Gastroesophageal sphincter (tissue), 3 donors: Measurements from ENCODE around the gene USP37.

Source experiments
- EP300 ChIP-seq: sonication (generic); formaldehyde crosslinking; IDR thresholded peaks from one replicate; pipeline ENCODE4 v1.6.1; 2017; ENCODE audit warnings: antibody characterized with exemption, mild to moderate bottlenecking
- POLR2A ChIP-seq, 2 donors: fragments of 450-650 bp; IDR thresholded peaks; one replicate each; pipeline ENCODE4 v1.6.1; 2017; ENCODE audit warnings: antibody characterized with exemption in 2 of 2, mild to moderate bottlenecking in 2 of 2, moderate library complexity in 1 of 2
- TF ChIP-seq, protein P1 (sequence below), 4 experiments: fragments of 200-600 bp in 2 of 4; fragments of 450-650 bp in 2 of 4; sonication (generic) in 1 of 4; IDR thresholded peaks; one replicate each; pipeline ENCODE4 v1.5.1; 2017 to 2019; ENCODE audit warnings: antibody characterized with exemption in 4 of 4, mild to moderate bottlenecking in 2 of 4, moderate library complexity in 2 of 4

DNA sequence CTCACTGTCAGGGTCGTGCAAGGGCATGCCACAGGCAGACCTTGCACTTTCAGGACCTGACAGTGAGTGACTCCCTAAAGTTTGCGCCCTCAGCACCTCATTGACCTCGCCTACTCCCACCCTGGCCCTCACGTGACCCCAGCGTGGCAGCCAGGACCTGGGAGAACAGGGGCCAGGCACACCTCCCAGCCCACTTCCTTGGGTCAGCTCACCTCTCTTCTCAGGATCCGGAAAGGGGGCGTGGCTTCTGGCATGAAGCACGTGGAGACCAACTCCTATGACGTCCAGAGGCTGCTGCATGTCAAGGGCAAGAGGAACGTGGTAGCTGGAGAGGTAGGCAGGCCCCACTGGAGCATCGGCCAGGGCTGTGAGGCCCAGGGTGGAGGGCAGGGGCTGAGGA lies 140.4 kb downstream of the USP37 start:
- TF ChIP-seq, protein P1, sequence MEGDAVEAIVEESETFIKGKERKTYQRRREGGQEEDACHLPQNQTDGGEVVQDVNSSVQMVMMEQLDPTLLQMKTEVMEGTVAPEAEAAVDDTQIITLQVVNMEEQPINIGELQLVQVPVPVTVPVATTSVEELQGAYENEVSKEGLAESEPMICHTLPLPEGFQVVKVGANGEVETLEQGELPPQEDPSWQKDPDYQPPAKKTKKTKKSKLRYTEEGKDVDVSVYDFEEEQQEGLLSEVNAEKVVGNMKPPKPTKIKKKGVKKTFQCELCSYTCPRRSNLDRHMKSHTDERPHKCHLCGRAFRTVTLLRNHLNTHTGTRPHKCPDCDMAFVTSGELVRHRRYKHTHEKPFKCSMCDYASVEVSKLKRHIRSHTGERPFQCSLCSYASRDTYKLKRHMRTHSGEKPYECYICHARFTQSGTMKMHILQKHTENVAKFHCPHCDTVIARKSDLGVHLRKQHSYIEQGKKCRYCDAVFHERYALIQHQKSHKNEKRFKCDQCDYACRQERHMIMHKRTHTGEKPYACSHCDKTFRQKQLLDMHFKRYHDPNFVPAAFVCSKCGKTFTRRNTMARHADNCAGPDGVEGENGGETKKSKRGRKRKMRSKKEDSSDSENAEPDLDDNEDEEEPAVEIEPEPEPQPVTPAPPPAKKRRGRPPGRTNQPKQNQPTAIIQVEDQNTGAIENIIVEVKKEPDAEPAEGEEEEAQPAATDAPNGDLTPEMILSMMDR (IDR thresholded peaks at IDR 0.05), result no peak
- TF ChIP-seq POLR2A (IDR thresholded peaks at IDR 0.05) (no peak), EP300 (no peak)
